Measurements from ENCODE around the gene IL3.
A peak's percentile ranks its signal among the peaks of the same experiment; 100 is the strongest.

IL3 gene

DNA sequence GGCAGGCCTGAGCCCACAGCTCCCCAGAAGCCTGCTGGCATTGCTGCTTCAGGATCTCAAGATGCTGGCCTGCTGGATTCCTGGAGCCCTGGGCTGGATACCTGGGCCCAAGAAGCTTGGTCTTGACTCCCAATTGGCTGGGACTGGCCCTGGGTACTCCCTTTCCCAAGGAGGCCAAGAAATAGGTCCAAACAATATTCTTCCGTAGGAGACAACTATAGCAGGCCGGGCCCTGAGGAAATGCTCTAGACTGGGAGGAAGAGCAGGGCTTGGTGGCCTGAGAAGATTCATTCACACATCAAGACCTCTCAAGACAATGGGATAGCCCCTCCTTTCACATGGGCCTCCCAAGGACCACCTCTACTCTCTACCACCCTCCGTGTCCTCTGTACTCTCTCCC lies 21.0 kb downstream of the IL3 start:
- Mint-ChIP-seq H3K9me3 (no peaks in the 10 kb centered on the region), H3K4me1 (peaks cover 87% of the 10 kb centered on the region), H3K4me3 (no peak overlapping the region), H3K36me3 (ENCODE audit: low read depth) (peaks cover 2% of the 10 kb centered on the region), H3K27ac (peak overlapping the region; percentile 81), H3K27me3 (no peaks in the 10 kb centered on the region)
- no peak for ATAC-seq
- no peak for DNase-seq

DNA sequence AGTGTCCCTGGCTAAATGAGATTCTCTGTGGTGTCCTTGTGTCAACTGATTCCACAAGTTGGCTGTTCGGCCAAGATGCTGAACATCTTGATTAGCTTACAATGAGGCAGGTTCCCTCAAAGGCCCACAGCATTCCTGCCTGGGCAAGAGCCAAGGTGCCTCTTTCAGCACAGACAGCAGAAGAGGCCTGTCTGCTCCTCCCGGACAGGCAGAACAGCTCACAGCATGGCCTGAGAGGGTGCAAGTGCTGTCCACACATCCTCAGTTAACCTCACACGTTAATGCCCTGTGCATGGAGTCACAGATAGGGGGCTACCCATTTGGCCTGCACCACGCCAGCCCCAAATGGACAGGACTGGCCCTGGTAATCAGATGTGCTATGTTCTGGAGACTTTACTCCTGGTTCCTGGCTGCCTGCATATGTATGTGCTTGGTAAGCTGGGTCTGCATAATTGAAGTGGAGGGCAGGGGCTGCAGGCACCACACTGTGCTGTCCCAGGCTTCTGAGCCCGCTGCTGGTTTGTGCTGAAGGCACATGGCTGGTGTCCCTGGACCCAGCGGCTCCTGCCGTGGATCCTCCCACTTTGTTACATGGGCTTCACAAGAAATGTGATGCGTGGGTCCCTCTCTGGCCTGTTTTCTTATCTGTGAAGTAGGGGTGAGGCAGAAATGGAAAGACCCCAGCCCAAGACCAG lies 22.0 kb downstream of the IL3 start:
- H3K27ac Mint-ChIP-seq, result peak overlapping the region; percentile 81
- H3K36me3 Mint-ChIP-seq (ENCODE audit: low read depth), result no peaks in the 10 kb centered on the region
- DNase-seq (no peak), ATAC-seq (no peak)
- peaks cover 82% of the 10 kb centered on the region for H3K4me1 Mint-ChIP-seq
- H3K4me3 Mint-ChIP-seq, result no peak overlapping the region
- no peaks in the 10 kb centered on the region for H3K9me3 Mint-ChIP-seq
- H3K27me3 Mint-ChIP-seq, result no peaks in the 10 kb centered on the region

DNA sequence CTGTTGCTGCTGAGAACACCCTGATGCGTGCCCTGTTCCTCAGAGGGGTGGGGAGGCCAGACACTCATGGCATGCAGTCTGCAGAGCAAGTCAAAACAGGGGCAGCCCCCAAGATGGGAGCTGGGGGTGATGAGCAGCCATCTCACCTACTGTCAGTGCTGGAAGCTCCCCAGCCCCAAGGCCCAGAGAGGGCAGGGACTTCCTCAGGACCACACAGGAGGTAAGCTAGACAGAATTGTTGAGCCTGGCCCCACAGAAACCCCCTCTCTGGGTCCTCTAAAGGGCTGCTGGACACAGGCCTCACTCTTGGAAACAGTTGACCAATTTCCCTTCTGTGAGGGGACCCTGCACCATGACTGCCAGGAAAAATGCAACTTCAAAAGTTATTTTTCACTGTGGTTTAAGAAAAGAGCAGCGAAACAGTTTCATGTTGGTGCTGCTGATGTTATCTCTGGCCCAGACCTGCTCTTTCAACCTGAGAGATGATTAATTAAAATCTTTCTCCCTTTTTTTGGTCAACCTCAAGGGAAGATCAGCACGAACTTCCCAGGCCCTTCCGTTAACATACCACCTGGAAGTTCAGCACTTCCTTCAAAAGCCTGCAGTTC lies 22.7 kb downstream of the IL3 start:
- Mint-ChIP-seq H3K27ac (peak overlapping the region; percentile 81), H3K4me1 (peaks cover 79% of the 10 kb centered on the region), H3K27me3 (no peaks in the 10 kb centered on the region), H3K9me3 (no peaks in the 10 kb centered on the region), H3K4me3 (peak overlapping the region; percentile 21), H3K36me3 (ENCODE audit: low read depth) (no peaks in the 10 kb centered on the region)
- peak; percentile 72 for DNase-seq
- peak; percentile 93 for ATAC-seq

DNA sequence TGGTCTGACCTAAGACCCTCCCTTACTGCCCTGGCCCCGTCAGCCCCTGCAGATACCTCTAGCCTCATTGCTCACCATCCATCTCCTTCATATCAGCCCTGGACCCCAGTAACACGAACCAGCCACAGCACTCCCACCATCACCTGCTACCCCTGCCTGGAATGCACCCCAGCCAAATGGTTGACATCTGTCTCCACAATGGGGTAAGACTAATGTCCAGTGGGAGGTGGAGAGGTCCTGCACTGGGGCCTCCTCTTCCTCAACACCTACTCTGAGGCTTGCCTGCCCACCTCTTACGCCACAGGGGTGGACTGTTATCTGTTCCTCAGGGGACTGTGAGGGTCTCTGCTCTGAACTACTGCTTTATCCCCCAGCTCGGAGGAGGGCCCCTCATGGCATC lies 25.2 kb downstream of the IL3 start:
- no peak for DNase-seq

DNA sequence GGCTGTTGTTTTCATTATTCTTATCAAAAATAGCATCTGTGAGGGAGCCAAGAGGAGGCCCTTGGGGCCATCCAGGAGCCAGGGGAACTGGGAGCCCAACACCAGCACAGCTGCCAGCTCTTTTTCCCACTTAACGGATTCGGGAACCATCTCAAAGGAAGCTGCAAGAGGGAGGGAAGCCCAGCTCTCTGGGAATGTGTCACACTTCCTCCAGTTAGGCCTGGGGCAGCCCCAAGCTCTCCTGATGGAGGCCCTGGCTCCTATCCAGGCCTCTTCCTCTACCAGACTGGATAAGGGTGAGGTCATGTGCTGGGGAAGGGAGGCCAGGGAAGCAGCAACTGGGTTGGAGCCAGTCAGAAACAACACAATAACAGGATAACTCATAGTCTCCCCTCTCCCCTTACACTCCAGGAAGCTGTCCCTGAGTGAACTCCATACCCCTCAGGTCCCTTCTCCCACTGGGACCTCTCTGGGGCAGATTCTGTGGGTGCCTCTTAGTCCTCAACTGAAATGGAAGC lies 25.9 kb downstream of the IL3 start:
- no peak for DNase-seq
- Mint-ChIP-seq H3K27me3 (no peaks in the 10 kb centered on the region), H3K9me3 (no peaks in the 10 kb centered on the region), H3K27ac (peak overlapping the region; percentile 5), H3K4me3 (no peak overlapping the region), H3K36me3 (ENCODE audit: low read depth) (peaks cover 6% of the 10 kb centered on the region), H3K4me1 (peaks cover 79% of the 10 kb centered on the region)
- ATAC-seq, result no peak

More for the DNA sequence above, 25.2 kb downstream of the IL3 start:
- no peak for ATAC-seq
- Mint-ChIP-seq H3K36me3 (ENCODE audit: low read depth) (peaks cover 6% of the 10 kb centered on the region), H3K4me3 (no peak overlapping the region), H3K27me3 (no peaks in the 10 kb centered on the region), H3K9me3 (no peaks in the 10 kb centered on the region), H3K4me1 (peaks cover 78% of the 10 kb centered on the region), H3K27ac (no peak overlapping the region)

DNA sequence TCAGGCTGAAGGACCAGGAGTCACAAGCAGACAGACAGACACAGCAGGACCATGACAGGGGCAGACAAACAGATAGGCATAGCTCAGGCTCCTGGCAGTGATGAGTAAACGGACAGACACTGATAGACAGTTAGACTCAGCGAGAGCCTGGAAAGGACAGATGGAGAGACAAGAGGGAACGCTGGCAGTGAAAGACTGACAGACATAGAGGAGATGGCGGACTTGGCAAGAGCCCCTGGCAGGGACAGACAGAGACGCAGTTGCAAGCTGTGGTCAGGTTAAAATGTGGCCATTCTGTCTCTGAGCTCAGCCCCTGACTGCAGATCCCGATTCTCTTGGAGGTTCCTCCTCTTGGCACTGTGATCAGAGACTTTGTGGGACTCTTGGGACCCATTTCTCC lies 26.7 kb downstream of the IL3 start:
- no peak overlapping the region for H3K4me3 Mint-ChIP-seq
- no peaks in the 10 kb centered on the region for H3K27me3 Mint-ChIP-seq
- H3K27ac Mint-ChIP-seq, result peak overlapping the region; percentile 24
- ATAC-seq (no peak), DNase-seq (no peak)
- H3K36me3 Mint-ChIP-seq (ENCODE audit: low read depth), result peaks cover 6% of the 10 kb centered on the region
- H3K4me1 Mint-ChIP-seq, result peaks cover 71% of the 10 kb centered on the region
- H3K9me3 Mint-ChIP-seq, result no peaks in the 10 kb centered on the region

DNA sequence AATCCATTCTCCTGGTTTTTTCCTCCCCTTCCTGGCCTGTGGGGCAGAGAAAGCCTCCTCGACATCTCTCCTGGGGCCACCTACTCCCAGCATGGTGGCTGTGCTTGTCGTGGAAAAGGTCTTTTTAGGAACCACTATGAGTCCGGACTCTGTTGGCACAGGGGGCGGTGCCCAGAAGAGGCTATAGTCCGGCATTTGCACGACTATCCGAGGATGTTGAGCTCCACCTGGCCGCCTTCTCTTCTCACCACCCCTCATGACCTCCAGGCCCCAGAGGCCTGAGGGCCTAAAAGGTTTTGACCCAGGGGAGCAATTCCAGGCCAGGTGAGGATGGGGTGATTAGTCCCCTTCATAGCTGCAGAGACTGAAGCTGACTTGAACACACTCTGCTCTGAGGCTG lies 27.2 kb downstream of the IL3 start:
- Mint-ChIP-seq H3K27ac (no peak overlapping the region), H3K4me3 (no peak overlapping the region), H3K27me3 (no peaks in the 10 kb centered on the region), H3K4me1 (peaks cover 66% of the 10 kb centered on the region), H3K9me3 (no peaks in the 10 kb centered on the region), H3K36me3 (ENCODE audit: low read depth) (peaks cover 6% of the 10 kb centered on the region)
- DNase-seq (no peak), ATAC-seq (no peak)

DNA sequence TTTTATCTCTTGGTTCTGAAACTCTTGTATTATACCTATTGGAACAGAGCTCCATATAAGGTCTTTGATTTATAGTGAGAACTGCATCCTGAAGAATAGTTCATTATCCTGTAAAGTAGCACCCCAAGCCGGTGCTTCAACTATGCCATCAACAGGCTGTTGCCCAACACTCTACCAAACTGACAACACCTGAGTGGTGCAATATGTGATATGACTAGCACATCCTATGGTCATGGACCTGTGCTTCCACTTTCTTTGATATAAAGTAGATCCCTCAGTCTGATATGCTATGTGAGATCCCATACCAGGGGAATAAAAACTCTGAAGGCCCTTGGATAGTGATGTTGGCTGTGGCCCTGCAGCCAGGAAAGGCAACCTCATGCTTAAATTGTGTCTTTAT lies 28.9 kb downstream of the IL3 start:
- Mint-ChIP-seq H3K27me3 (peaks cover 3% of the 10 kb centered on the region), H3K9me3 (no peaks in the 10 kb centered on the region), H3K4me1 (peaks cover 58% of the 10 kb centered on the region), H3K4me3 (no peak overlapping the region), H3K36me3 (ENCODE audit: low read depth) (peaks cover 6% of the 10 kb centered on the region), H3K27ac (peak overlapping the region; percentile 68)
- ATAC-seq, result no peak
- no peak for DNase-seq

DNA sequence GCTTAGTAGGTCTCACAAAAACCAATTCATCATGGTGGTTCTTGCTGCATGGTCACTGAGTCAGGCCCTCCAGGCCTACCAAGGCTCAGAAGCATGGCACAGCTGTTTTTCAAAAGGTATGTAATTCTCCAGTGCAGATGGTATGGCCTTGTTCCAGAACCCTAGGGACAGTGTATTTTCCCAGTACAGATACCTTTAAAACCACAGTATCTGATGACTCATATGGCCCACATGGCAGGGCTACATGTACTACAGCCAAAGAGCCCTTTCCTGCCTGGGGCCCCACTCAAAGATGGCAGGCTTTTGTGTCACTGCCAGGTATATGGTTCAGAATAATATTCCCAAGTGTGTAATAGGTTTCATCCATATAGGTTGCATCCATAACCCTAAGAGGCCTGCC lies 29.7 kb downstream of the IL3 start:
- ATAC-seq (peak; percentile 74), DNase-seq (no peak)
- no peak overlapping the region for H3K4me3 Mint-ChIP-seq
- H3K27ac Mint-ChIP-seq, result peak overlapping the region; percentile 68
- peaks cover 3% of the 10 kb centered on the region for H3K27me3 Mint-ChIP-seq
- no peaks in the 10 kb centered on the region for H3K9me3 Mint-ChIP-seq
- peaks cover 60% of the 10 kb centered on the region for H3K4me1 Mint-ChIP-seq
- H3K36me3 Mint-ChIP-seq (ENCODE audit: low read depth), result peaks cover 6% of the 10 kb centered on the region

DNA sequence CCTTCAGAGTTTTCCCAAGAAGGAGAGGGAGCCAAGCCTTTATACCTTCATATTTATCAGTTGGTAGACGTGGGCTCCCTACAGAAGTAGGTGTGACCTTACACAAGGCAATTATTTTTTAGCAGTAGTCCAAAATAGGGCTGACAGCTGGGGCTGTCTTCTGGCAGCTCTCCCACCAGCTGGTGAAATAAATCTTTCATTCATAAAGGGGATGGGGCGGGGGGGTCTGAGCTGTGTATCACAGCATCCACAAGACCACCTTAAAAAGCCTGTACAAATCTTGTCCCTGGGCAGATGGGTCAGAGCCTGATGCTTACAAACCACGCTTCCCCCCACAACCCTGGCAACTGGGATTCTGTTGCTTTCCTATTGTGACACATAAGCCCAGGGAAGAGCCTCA lies 32.8 kb downstream of the IL3 start:
- no peaks in the 10 kb centered on the region for H3K9me3 Mint-ChIP-seq
- ATAC-seq, result no peak
- H3K36me3 Mint-ChIP-seq (ENCODE audit: low read depth), result peaks cover 8% of the 10 kb centered on the region
- H3K4me1 Mint-ChIP-seq, result peaks cover 72% of the 10 kb centered on the region
- H3K27me3 Mint-ChIP-seq, result peaks cover 3% of the 10 kb centered on the region
- peak overlapping the region; percentile 86 for H3K27ac Mint-ChIP-seq
- H3K4me3 Mint-ChIP-seq, result no peak overlapping the region
- DNase-seq, result no peak

DNA sequence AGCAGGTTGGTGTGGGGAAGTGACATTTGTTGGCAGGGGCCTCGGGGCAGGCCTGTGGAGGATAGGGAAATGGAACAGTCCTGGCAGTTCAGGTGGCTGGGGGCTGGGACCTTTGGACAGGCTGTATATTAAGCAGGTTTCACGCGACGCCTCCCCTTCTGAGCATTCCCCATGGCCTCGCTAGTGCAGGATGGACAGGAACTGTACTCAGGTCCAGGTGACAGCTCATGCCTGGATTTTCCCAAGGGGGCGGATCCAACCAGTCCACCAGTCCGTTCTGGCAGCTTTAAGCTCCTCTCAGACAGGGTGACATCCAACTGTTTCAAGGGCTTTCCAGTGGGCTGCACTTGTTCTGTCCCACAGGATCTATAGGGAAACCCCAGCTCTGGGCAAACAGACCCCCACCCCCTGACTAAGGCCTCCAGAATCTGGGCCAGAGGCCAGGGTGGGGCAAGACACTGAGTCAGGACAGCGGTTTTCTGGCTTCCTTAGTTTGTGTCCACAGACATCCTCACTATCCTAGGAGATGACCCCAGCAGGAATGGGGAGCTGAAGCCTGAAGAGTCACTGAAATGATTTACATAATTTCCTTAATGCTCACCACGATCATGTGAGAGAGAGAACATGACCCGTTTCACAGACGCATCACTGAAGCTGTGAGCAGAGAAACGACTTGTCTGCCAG lies 34.1 kb downstream of the IL3 start:
- Mint-ChIP-seq H3K4me1 (peaks cover 75% of the 10 kb centered on the region), H3K27ac (peak overlapping the region; percentile 86), H3K27me3 (peaks cover 3% of the 10 kb centered on the region), H3K4me3 (no peak overlapping the region), H3K9me3 (no peaks in the 10 kb centered on the region), H3K36me3 (ENCODE audit: low read depth) (peaks cover 12% of the 10 kb centered on the region)
- peak; percentile 6 for DNase-seq
- no peak for ATAC-seq

DNA sequence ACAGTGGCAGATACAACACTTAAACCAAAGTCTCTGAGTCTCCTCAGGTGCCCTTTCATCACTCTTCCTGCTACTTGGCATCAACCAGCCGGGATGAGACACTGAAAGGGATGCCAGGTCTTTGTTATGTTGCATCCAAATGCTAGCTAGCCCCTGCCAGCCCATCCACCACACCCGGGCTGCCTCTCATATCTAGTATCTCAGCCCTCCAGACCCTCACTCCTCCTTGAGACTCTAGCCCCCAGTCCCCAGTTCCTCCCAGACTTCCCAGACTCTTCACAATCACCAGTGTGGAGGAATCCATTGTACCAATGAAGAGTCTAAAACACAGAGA lies 34.6 kb downstream of the IL3 start:
- Mint-ChIP-seq H3K27me3 (peaks cover 4% of the 10 kb centered on the region), H3K4me3 (peak overlapping the region; percentile 34), H3K36me3 (ENCODE audit: low read depth) (peaks cover 10% of the 10 kb centered on the region), H3K27ac (peak overlapping the region; percentile 86), H3K9me3 (no peaks in the 10 kb centered on the region), H3K4me1 (peaks cover 75% of the 10 kb centered on the region)
- no peak for DNase-seq
- ATAC-seq, result no peak

DNA sequence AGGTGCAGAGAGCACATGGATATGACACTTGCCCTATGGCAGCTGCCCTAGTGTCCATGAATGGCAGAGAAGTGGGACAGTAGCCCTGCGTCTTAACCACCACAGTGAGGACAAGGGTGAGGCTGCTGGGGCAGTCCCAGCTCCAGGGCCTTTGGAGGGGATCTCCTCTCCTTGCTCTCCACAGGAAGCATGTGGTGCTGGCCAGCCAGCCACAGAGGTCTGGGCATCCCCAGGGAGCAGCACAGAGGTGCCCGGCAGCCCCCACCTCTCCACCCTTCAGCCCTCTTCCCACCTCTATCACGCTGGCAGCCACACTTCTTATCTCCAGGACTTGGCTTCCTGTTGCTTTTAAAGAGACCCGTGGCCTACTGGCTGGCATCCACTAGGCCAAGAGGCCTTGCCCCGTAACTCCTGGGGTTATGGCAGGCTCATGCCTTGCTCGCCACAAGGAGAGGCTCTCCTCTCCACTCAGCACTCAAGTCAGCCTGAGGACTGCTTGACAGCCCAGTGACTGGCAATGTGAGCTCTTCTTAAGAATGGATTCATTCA lies 35.0 kb downstream of the IL3 start:
- Mint-ChIP-seq H3K9me3 (no peaks in the 10 kb centered on the region), H3K4me3 (peak overlapping the region; percentile 34), H3K27ac (peak overlapping the region; percentile 86), H3K36me3 (ENCODE audit: low read depth) (peaks cover 7% of the 10 kb centered on the region), H3K27me3 (peaks cover 4% of the 10 kb centered on the region), H3K4me1 (peaks cover 75% of the 10 kb centered on the region)
- DNase-seq (peak; percentile 57), ATAC-seq (peak; percentile 2)

DNA sequence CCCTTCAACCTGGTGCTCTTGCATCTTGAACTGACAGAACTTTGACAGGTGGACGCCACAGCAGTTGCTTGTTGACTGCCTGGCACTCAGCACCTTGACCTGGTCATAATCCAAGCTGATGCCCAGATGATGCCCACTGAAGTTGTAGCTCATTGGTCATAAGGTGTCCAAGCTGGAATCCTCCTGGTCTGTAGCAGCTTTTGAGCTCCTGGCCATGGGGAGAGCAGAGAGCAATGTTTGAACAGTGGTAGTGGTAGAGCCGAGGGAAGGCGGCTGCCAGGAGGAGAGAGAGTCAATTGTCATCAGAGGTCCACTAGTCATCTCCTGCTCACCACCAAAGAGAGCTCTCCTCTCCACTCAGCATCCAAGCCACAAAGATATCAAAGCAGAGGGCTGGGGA lies 36.4 kb downstream of the IL3 start:
- peaks cover 6% of the 10 kb centered on the region for H3K36me3 Mint-ChIP-seq (ENCODE audit: low read depth)
- H3K27ac Mint-ChIP-seq, result peak overlapping the region; percentile 85
- peaks cover 4% of the 10 kb centered on the region for H3K27me3 Mint-ChIP-seq
- H3K4me3 Mint-ChIP-seq, result no peak overlapping the region
- no peak for DNase-seq
- H3K4me1 Mint-ChIP-seq, result peaks cover 83% of the 10 kb centered on the region
- ATAC-seq, result no peak
- no peaks in the 10 kb centered on the region for H3K9me3 Mint-ChIP-seq

DNA sequence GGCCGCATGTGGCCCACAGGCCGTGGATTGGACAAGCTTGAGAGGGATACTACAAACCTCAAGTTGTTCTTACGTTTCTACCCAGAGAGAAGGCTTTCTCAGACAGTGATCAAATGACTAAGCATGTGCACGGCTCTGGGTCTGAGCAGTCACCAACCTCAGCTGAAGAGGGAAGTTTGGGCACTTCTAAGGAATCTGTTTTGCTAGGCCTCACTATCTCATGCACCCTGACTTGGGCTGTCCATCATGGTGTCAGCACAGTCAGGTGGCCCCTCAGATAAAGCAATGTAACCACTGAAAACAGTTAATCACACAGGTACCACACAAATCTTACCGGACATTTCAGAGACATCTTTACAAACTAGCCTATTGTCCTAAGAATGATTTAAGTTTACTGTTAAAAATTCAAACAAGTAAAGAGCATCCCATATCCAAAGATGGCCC lies 37.7 kb downstream of the IL3 start:
- DNase-seq, result no peak
- peak; percentile 12 for ATAC-seq

More for the DNA sequence above, 37.7 kb downstream of the IL3 start:
- no peaks in the 10 kb centered on the region for H3K9me3 Mint-ChIP-seq
- H3K27me3 Mint-ChIP-seq, result peaks cover 4% of the 10 kb centered on the region
- peaks cover 96% of the 10 kb centered on the region for H3K4me1 Mint-ChIP-seq
- peak overlapping the region; percentile 55 for H3K4me3 Mint-ChIP-seq
- H3K36me3 Mint-ChIP-seq (ENCODE audit: low read depth), result peaks cover 6% of the 10 kb centered on the region
- peak overlapping the region; percentile 88 for H3K27ac Mint-ChIP-seq
